NCI-H2081 treated with DMSO at 0.1 percent for 48 hours (cell line): Measurements from ENCODE around the gene FOXC1.

Source experiments
- DNase-seq: peaks from one replicate; lab custom pipeline; 2025; lab: John Stamatoyannopoulos, UW

The FOXC1 gene

GRCh38 chr6:1600063-1600763, 9.5 kb upstream of the FOXC1 start:
- no peak for DNase-seq

- no peak for DNase-seq
Measured at GRCh38 chr6:1600764-1601157, 9.0 kb upstream of the FOXC1 start.

- DNase-seq, result no peak
Measured at GRCh38 chr6:1601158-1602048, 8.3 kb upstream of the FOXC1 start.

GRCh38 chr6:1602049-1602713, 7.5 kb upstream of the FOXC1 start:
- no peak for DNase-seq

- no peak for DNase-seq
Measured at GRCh38 chr6:1603708-1604107, 6.0 kb upstream of the FOXC1 start.

- no peak for DNase-seq
Measured at GRCh38 chr6:1604158-1605003, 5.3 kb upstream of the FOXC1 start.

- DNase-seq, result no peak
Measured at GRCh38 chr6:1605004-1605892, 4.5 kb upstream of the FOXC1 start.

GRCh38 chr6:1605893-1606779, 3.6 kb upstream of the FOXC1 start:
- no peak for DNase-seq

GRCh38 chr6:1606780-1607515, 2.8 kb upstream of the FOXC1 start:
- DNase-seq, result no peak

GRCh38 chr6:1607516-1608221, 2.0 kb upstream of the FOXC1 start:
- no peak for DNase-seq

GRCh38 chr6:1608222-1609040, 1.3 kb upstream of the FOXC1 start:
- DNase-seq, result no peak

- no peak for DNase-seq
Measured at GRCh38 chr6:1609041-1609647, 571 bp upstream of the FOXC1 start.

- no peak for DNase-seq
Measured at GRCh38 chr6:1610497-1611321, 994 bp downstream of the FOXC1 start.

GRCh38 chr6:1611322-1611571, 1.5 kb downstream of the FOXC1 start:
- DNase-seq, result no peak

GRCh38 chr6:1611572-1612298, 2.0 kb downstream of the FOXC1 start:
- no peak for DNase-seq
